HEK293 (cell line): ENCODE results near the gene TEX9.

Source experiments
- CTCF ChIA-PET: fragments of 350-600 bp; formaldehyde crosslinking; extraction: SDS; loops from one replicate; lab custom pipeline; 2021; ENCODE audit warnings: antibody characterized with exemption; lab: Yijun Ruan, JAX
- POLR2A ChIA-PET: fragments of 300-600 bp; formaldehyde crosslinking; extraction: SDS; loops from one replicate; lab custom pipeline; 2020; ENCODE audit warnings: antibody characterized with exemption, inconsistent platforms; lab: Yijun Ruan, JAX
- H3K27ac ChIP-seq: fragments of 200-500 bp; sonication (Bioruptor generic); 2 replicates; pipeline ENCODE4 v1.5.1; 2014; ENCODE audit warnings: low read depth, low read length, control low read depth, inconsistent platforms; ENCODE audit errors: extremely low read depth
- H3K36me3 ChIP-seq, 2 experiments: fragments of 200-500 bp in 1 of 2; sonication (Bioruptor generic) in 1 of 2; 1 replicate in 1 of 2; 2 replicates in 1 of 2; pipeline ENCODE4 v1.5.1; 2014 to 2017; ENCODE audit warnings: inconsistent platforms in 2 of 2, low read length in 2 of 2; ENCODE audit not compliant: control insufficient read depth in 2 of 2, insufficient read depth in 1 of 2
- H3K4me1 ChIP-seq: fragments of 200-500 bp; sonication (Bioruptor generic); 2 replicates; pipeline ENCODE4 v1.5.1; 2014; ENCODE audit warnings: mild to moderate bottlenecking, low read length, inconsistent platforms; ENCODE audit not compliant: control insufficient read depth, insufficient read depth
- H3K4me3 ChIP-seq: 2 replicates; pipeline ENCODE4 v1.5.1; 2011; ENCODE audit warnings: low read depth, mild to moderate bottlenecking, control low read depth, low read length, moderate library complexity
- H3K9me3 ChIP-seq: fragments of 200-500 bp; sonication (Bioruptor generic); 2 replicates; pipeline ENCODE4 v1.5.1; 2014; ENCODE audit warnings: low read depth, low read length, inconsistent platforms; ENCODE audit not compliant: control insufficient read depth, insufficient read depth
- GLIS1 ChIP-seq: fragments of 450-650 bp; formaldehyde crosslinking; IDR thresholded peaks from 2 replicates; pipeline ENCODE4 v1.5.1; 2016; ENCODE audit warnings: missing biosample characterization, missing genetic modification characterization
- HOXC10 ChIP-seq: sonication (generic); formaldehyde crosslinking; IDR thresholded peaks from 2 replicates; pipeline ENCODE4 v1.8.1; 2023; ENCODE audit warnings: mild to moderate bottlenecking, missing genetic modification reagents
- KLF9 ChIP-seq: fragments of 450-650 bp; formaldehyde crosslinking; IDR thresholded peaks from 2 replicates; pipeline ENCODE4 v1.5.1; 2016; ENCODE audit warnings: missing biosample characterization, missing genetic modification characterization, low read depth
- OVOL3 ChIP-seq: fragments of 450-650 bp; formaldehyde crosslinking; IDR thresholded peaks from 2 replicates; pipeline ENCODE4 v1.5.1; 2016; ENCODE audit warnings: missing biosample characterization, missing genetic modification characterization
- RBAK ChIP-seq: fragments of 450-650 bp; formaldehyde crosslinking; IDR thresholded peaks from 2 replicates; pipeline ENCODE4 v1.5.1; 2016; ENCODE audit warnings: missing biosample characterization, missing genetic modification characterization
- REST ChIP-seq: fragments of 450-650 bp; formaldehyde crosslinking; IDR thresholded peaks from 2 replicates; pipeline ENCODE4 v1.5.1; 2016; ENCODE audit warnings: missing biosample characterization, missing genetic modification characterization
- SCRT2 ChIP-seq: fragments of 450-650 bp; formaldehyde crosslinking; IDR thresholded peaks from 2 replicates; pipeline ENCODE4 v1.5.1; 2016; ENCODE audit warnings: missing biosample characterization, missing genetic modification characterization
- ZBTB11 ChIP-seq: fragments of 450-650 bp; formaldehyde crosslinking; conservative IDR thresholded peaks from 2 replicates; pipeline ENCODE4 v1.5.1; 2016; ENCODE audit warnings: low read depth, missing biosample characterization, missing genetic modification characterization
- ZIC2 ChIP-seq: fragments of 450-650 bp; formaldehyde crosslinking; IDR thresholded peaks from 2 replicates; pipeline ENCODE4 v1.5.1; 2016; ENCODE audit warnings: missing biosample characterization, missing genetic modification characterization
- ZNF114 ChIP-seq: fragments of 450-650 bp; formaldehyde crosslinking; IDR thresholded peaks from 2 replicates; pipeline ENCODE4 v1.5.0; 2017; ENCODE audit warnings: missing biosample characterization, missing genetic modification characterization
- ZNF148 ChIP-seq: fragments of 450-650 bp; formaldehyde crosslinking; IDR thresholded peaks from 2 replicates; pipeline ENCODE4 v1.5.0; 2017; ENCODE audit warnings: missing biosample characterization, missing genetic modification characterization, borderline replicate concordance
- ZNF211 ChIP-seq: fragments of 450-650 bp; formaldehyde crosslinking; IDR thresholded peaks from 2 replicates; pipeline ENCODE4 v1.5.1; 2016; ENCODE audit warnings: low read depth, missing biosample characterization, missing genetic modification characterization
- ZNF311 ChIP-seq: fragments of 450-650 bp; formaldehyde crosslinking; IDR thresholded peaks from 2 replicates; pipeline ENCODE4 v1.5.1; 2017; ENCODE audit warnings: missing biosample characterization, missing genetic modification characterization, borderline replicate concordance
- ZNF341 ChIP-seq: fragments of 450-650 bp; formaldehyde crosslinking; IDR thresholded peaks from 2 replicates; pipeline ENCODE4; 2016; ENCODE audit warnings: low read depth, missing biosample characterization, missing genetic modification characterization
- ZNF501 ChIP-seq: fragments of 450-650 bp; formaldehyde crosslinking; IDR thresholded peaks from 2 replicates; pipeline ENCODE4 v1.5.1; 2016; ENCODE audit warnings: missing biosample characterization, missing genetic modification characterization
- ZNF513 ChIP-seq: fragments of 450-650 bp; IDR thresholded peaks from 2 replicates; pipeline ENCODE4 v1.5.1; 2018; ENCODE audit warnings: missing biosample characterization, missing genetic modification characterization
- ZNF548 ChIP-seq: fragments of 450-650 bp; formaldehyde crosslinking; IDR thresholded peaks from 2 replicates; pipeline ENCODE4 v1.5.1; 2016; ENCODE audit warnings: missing biosample characterization, missing genetic modification characterization
- ZNF549 ChIP-seq: fragments of 450-650 bp; IDR thresholded peaks from 2 replicates; pipeline ENCODE4 v1.5.1; 2018; ENCODE audit warnings: missing biosample characterization, missing genetic modification characterization, mild to moderate bottlenecking, inconsistent platforms, moderate library complexity
- ZNF660 ChIP-seq: fragments of 450-650 bp; IDR thresholded peaks from 2 replicates; pipeline ENCODE4 v1.5.1; 2018; ENCODE audit warnings: missing biosample characterization, mild to moderate bottlenecking, missing genetic modification characterization
- ZNF704 ChIP-seq: fragments of 450-650 bp; formaldehyde crosslinking; IDR thresholded peaks from 2 replicates; pipeline ENCODE4 v1.5.1; 2016; ENCODE audit warnings: missing biosample characterization, missing genetic modification characterization

TEX9 gene

GRCh38 chr15:56390739-56391267, 25.6 kb downstream of the TEX9 start:
- Histone ChIP-seq H3K27ac (no peak overlapping the region), H3K4me3 (no peak overlapping the region), H3K4me1 (no peaks in the 10 kb centered on the region), H3K36me3 (no peaks in the 10 kb centered on the region), H3K9me3 (no peaks in the 10 kb centered on the region)
- CTCF ChIA-PET, result no interaction called here
- POLR2A ChIA-PET, result no interaction called here
- no peak for TF ChIP-seq ZNF311
- TF ChIP-seq SCRT2 (tag by site-specific recombination), result no peak
- no peak for TF ChIP-seq GLIS1
- TF ChIP-seq ZNF549 (tag by site-specific recombination), result no peak
- no peak for TF ChIP-seq ZNF704
- no peak for TF ChIP-seq ZNF114
- TF ChIP-seq ZNF513, result no peak
- no peak for TF ChIP-seq ZNF148 (tag by site-specific recombination)
- TF ChIP-seq ZNF501 (tag by site-specific recombination), result no peak
- TF ChIP-seq OVOL3, result no peak
- no peak for TF ChIP-seq REST (tag by site-specific recombination)
- TF ChIP-seq KLF9 (tag by site-specific recombination), result no peak
- TF ChIP-seq HOXC10 (CRISPR knock-in tag), result no peak
- TF ChIP-seq ZNF211 (tag by site-specific recombination), result no peak
- no peak for TF ChIP-seq ZNF548 (tag by site-specific recombination)
- no peak for TF ChIP-seq ZNF341 (tag by site-specific recombination)
- no peak for TF ChIP-seq RBAK (tag by site-specific recombination)
- TF ChIP-seq ZIC2 (tag by site-specific recombination), result no peak
- no peak for TF ChIP-seq ZNF660 (tag by site-specific recombination)
- TF ChIP-seq ZBTB11, result no peak
